Cardiac muscle cell (in vitro differentiated cells and primary cell): ENCODE results near the gene ERGIC1. TPM values are rescaled to one million over a fixed set of nuclear protein-coding genes. Genes with fewer than 3 reads are reported as not detected.
A peak's percentile ranks its signal among the peaks of the same experiment; 100 is the strongest.

Experiments used
- DNase-seq, 2 donors: peaks; one replicate each; pipeline versions ENCODE4 v3.0.0 to v3.0.0-alpha.2; 2010 to 2017; ENCODE audit warnings: low read depth in 1 of 2, low spot score in 1 of 2
- H3K27ac ChIP-seq: fragments of 200-600 bp; sonication (generic); 2 replicates; pipeline ENCODE4 v1.5.1; 2016
- H3K27me3 ChIP-seq: fragments of 200-600 bp; sonication (generic); 2 replicates; pipeline ENCODE4 v1.6.0; 2016; ENCODE audit warnings: control low read depth
- H3K36me3 ChIP-seq: fragments of 200-600 bp; sonication (generic); 2 replicates; pipeline ENCODE4 v1.5.1; 2016; ENCODE audit warnings: control low read depth
- H3K4me1 ChIP-seq: fragments of 200-600 bp; sonication (generic); 2 replicates; pipeline ENCODE4 v1.8.1; 2017; ENCODE audit warnings: low read depth, mild to moderate bottlenecking, mixed run types
- H3K4me3 ChIP-seq: fragments of 200-600 bp; sonication (generic); 2 replicates; pipeline ENCODE4 v1.5.1; 2016; ENCODE audit warnings: mild to moderate bottlenecking
- H3K9me3 ChIP-seq: fragments of 200-600 bp; sonication (generic); 2 replicates; pipeline ENCODE4 v1.5.1; 2017; ENCODE audit warnings: low read depth, mild to moderate bottlenecking, control low read depth
- polyA plus RNA-seq: library from polyadenylated mRNA; unstranded; fragments of >200 nt; fragmentation: Nextera tagmentation; extraction: Ambion mirVana; gene quantifications from 2 replicates; pipeline ENCODE4 v1.2.1, GENCODE V29; 2016
- total RNA-seq: library from RNA; depleted of rRNA; stranded (reverse); fragments of >200 nt; gene quantifications from 2 replicates; pipeline ENCODE4 v1.2.3, GENCODE V29; 2016
- TF ChIP-seq, protein P1 (sequence below): IDR thresholded peaks from 2 replicates; pipeline ENCODE4 v1.5.1; 2012; ENCODE audit warnings: low read depth, mild to moderate bottlenecking, low read length

Gene ERGIC1
- total and polyA plus RNA-seq, 2 experiments from 2014 or later = 15.4 to 77.3 TPM

DNA sequence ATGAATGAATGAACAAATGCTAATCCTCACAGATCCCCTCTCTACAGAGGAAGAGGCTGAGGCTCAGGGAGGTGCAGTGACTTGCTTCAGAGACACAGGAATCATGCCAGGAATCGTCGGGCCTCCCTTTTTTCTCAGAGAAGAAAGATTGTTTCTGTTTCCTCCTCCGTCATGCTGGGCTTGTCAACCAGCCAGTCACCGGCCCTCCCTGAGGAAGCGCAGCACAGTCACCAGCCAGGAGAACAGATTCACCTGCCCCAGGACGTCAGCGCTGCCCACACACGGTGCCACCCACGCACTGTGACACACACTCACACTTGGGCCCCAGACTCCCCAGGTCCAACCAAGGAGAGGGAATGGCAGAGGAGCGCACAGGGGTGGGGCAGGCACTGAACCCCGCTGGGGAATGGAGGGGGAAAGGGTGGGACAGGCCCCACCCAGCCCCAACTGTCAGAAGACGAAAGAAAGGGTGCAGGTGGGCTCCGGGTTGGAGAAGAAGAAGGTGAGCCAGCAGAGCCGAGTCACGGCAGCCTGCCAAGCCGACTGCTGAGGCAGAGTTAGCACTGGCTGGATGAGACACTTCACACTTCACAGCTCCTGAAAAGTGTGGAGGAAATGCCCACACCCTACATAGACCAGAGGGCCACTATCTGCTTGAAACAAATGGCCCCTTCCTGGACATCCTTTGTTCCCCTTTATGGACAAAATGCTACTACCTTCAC lies 13.8 kb upstream of the ERGIC1 start:
- Histone ChIP-seq H3K36me3 (no peaks in the 10 kb centered on the region), H3K27me3 (no peaks in the 10 kb centered on the region), H3K9me3 (no peaks in the 10 kb centered on the region), H3K27ac (no peak overlapping the region), H3K4me3 (no peak overlapping the region), H3K4me1 (no peaks in the 10 kb centered on the region)
- DNase-seq = peak in 1 of 2 donors; percentile 81
- TF ChIP-seq, protein P1, sequence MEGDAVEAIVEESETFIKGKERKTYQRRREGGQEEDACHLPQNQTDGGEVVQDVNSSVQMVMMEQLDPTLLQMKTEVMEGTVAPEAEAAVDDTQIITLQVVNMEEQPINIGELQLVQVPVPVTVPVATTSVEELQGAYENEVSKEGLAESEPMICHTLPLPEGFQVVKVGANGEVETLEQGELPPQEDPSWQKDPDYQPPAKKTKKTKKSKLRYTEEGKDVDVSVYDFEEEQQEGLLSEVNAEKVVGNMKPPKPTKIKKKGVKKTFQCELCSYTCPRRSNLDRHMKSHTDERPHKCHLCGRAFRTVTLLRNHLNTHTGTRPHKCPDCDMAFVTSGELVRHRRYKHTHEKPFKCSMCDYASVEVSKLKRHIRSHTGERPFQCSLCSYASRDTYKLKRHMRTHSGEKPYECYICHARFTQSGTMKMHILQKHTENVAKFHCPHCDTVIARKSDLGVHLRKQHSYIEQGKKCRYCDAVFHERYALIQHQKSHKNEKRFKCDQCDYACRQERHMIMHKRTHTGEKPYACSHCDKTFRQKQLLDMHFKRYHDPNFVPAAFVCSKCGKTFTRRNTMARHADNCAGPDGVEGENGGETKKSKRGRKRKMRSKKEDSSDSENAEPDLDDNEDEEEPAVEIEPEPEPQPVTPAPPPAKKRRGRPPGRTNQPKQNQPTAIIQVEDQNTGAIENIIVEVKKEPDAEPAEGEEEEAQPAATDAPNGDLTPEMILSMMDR = no peak

DNA sequence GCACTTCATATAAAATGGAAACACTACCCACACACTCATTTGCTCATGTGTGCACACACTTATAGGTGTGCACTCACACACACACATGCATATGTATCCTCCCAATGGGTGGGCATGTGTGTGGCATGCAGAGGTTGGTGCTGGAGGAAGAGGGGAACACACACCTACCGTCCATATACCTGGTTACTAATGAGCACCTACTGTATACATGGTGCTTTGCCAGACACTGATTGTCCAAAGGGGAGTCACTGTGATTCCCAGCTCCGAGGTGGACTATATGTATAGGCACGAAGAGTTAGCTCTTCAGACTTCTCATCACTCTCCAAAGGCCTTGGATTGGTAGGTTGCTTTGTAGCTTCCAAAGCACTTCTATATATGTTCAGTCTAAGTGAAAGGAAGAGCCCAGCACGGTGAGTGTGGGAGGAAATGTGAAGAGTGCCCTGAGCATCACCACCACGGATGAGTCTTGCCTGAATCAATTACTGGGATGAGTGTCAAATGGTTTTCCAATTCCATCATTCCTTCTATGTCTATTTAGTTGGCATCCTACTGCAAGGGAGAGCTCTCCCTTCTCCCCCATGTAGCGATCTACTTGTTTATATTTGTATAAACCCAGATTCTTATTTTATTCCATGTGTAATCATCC lies 12.6 kb upstream of the ERGIC1 start:
- Histone ChIP-seq H3K27ac (no peak overlapping the region), H3K36me3 (no peaks in the 10 kb centered on the region), H3K4me1 (no peaks in the 10 kb centered on the region), H3K4me3 (no peak overlapping the region), H3K27me3 (no peaks in the 10 kb centered on the region), H3K9me3 (no peaks in the 10 kb centered on the region)
- TF ChIP-seq, protein P1 = no peak
- no peak for DNase-seq

DNA sequence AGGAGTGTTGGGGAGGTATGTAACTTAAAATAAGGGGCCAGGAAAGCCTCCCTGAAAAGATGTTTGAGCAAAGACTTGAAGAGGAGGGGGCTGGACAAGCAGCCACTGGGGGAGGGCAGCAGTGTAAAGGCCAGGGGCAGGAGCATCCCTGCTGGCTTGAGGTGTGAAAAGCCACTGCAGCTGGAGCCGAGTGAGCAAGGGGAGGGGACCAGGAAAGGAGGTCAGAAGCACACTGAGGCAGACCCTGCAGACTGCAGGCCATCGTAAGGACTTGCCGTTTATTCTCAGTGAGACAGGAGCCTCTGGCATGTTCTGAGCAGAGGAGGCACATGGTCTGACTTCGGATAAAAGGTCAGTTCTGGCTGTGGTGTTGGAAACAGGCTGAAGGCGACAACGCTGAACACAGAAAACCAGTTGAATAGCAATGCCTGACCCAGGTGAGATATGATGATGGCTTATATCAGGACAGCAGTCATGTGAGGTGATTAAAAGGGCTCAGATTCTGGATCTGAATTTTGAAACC lies 10.2 kb upstream of the ERGIC1 start:
- Histone ChIP-seq H3K4me3 (no peak overlapping the region), H3K27ac (no peak overlapping the region), H3K9me3 (no peaks in the 10 kb centered on the region), H3K36me3 (no peaks in the 10 kb centered on the region), H3K27me3 (no peaks in the 10 kb centered on the region), H3K4me1 (no peaks in the 10 kb centered on the region)
- TF ChIP-seq, protein P1 = no peak
- no peak for DNase-seq

DNA sequence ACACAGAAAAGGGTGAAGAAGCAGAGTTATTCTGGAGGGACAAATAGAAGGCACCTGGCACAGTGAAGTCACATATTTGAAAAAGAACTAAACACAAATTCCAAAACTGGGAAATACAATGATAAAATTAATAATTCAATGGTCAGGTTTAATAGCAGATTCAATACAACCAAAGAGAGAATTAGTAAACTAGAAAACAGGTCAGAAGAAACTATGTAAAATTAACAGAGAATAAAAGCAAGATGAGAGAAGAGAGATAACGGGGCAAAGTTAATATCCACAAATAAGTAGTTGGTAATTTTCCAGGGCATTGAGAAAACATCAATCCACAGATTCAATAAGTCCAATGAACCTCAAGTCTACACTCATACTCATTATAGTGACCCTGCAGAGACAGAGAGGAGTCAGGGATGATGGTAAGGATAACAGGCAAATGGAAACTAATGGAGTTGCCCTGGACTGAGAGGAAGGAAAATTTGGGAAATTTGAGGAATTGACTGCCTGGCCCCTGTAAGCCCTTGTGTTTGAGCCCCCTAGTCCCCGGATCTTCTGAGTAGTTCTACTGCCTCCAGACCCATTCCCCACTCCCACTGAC lies 8.3 kb upstream of the ERGIC1 start:
- no peaks in the 10 kb centered on the region for H3K36me3 ChIP-seq
- no peak overlapping the region for H3K4me3 ChIP-seq
- H3K27ac ChIP-seq = no peak overlapping the region
- TF ChIP-seq, protein P1 = no peak
- H3K4me1 ChIP-seq = no peaks in the 10 kb centered on the region
- no peaks in the 10 kb centered on the region for H3K9me3 ChIP-seq
- H3K27me3 ChIP-seq = no peaks in the 10 kb centered on the region
- no peak for DNase-seq

DNA sequence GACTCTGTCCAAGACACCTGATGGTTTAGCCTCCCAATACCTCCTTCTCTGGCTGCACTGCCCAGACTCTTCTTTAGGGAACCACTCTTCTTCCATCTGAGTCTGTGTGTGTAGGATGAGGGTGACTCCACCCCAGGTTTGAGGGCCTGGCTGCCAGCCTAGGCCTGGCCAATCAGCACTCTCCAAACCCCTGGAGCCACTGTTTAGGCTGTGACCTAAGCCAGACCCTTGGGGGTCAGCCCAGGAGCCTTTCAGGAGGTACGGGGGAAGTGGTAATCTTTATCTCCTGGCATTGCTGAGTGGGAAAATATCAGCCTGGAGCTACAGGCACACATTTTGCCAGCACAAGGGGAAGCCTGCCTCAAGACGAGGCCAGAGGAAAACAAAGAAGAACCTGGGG lies 6.2 kb upstream of the ERGIC1 start:
- Histone ChIP-seq H3K9me3 (no peaks in the 10 kb centered on the region), H3K27ac (no peak overlapping the region), H3K4me1 (no peaks in the 10 kb centered on the region), H3K36me3 (no peaks in the 10 kb centered on the region), H3K4me3 (no peak overlapping the region), H3K27me3 (no peaks in the 10 kb centered on the region)
- DNase-seq = peak in 1 of 2 donors; percentile 33
- TF ChIP-seq, protein P1 = no peak
